ENCODE results near the gene ANXA2R.
"Not testable (repeated sequence)": the region's sequence is repeated elsewhere in the genome, so short reads cannot be mapped to it uniquely, and the experiment has no call there.

Gene ANXA2R

DNA sequence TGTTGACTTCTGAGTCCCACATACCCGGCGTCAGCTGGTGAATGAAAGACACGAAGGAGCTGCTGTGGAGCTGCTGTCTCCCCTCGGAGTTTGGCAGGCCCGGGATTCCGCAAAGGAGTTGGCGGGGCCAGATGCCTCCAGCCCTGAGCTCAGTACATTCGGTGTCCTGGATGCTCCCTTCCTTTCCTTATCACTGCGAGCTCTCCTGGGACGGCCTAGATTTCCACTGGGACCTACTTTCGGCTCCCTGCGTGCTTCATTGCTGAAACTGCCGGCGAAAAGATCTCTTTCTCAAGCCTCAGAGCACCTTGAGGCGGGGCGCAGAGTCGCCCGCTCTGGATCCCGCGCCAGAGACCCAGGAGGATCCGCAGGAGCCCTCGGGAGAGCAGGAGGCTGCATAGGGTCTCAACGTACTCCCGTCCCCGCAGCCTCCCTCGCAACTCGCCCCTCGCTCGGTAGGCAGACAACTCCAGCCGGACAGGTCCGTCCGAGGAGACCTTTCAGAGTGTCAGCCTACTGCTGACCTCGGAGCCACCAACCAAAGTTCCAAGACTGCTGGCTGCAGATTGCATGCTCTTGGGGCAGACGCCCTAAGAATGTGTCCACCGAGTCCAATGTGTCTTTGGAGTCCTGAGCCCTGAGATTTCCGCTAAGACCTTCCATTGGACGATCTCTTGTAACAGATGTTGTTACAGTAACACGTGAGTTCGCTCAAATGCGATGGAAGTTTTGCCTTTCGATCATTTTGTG, 6.1 kb downstream of the ANXA2R start:
- DNase-seq = no peak

- DNase-seq = no peak
Measured at GRCh38 chr5:43027054-43027785, 12.9 kb downstream of the ANXA2R start.

DNA sequence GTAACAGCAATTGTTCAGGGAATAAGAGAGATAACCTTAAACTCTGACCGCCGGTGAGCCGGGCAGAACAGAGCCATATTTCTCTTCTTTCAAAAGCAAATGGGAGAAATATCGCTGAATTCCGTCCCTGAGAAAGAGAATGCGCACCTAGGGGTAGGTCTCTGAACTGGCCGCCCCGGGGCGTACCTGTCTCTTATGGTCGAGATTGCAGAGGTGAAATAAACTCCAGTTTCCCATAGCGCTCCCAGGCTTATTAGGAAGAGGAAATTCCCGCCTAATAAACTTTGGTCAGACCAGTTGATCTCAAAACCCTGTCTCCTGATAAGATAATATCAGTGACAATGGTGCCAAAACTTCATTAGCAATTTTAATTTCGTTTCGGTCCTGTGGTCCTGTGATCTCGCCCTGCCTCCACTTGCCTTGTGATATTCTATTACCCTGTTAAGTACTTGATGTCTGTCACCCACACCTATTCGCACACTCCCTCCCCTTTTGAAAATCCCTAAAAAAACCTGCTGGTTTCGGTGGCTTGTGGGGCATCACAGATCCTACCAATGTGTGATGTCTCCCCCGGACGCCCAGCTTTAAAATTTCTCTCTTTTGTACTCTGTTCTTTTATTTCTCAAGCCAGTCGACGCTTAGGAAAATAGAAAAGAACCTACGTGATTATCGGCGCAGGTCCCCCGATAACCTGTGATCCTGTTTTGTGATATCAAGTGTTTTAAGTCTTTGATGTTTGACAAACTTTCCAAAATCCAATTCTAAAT, 14.8 kb downstream of the ANXA2R start:
- DNase-seq = not testable (repeated sequence)

DNA sequence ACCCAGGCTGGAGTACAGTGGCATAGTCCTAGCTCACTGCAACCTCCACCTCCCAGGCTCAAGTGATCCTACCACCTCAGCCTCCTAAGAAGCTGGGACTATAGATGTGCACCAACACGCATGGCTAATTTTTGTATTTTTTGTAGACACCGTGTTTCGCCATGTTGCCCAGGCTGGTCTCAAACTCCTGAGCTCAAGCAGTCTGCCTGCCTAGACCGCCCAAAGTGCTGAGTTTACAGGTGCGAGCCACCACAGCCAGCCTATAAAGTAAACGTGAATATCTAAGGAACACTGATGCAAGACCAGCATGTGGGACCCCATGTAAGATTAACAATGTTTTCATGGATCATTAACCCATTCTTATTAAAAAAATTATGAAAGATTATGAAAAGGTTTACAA, 15.9 kb downstream of the ANXA2R start:
- DNase-seq = no peak

GRCh38 chr5:43021151-43021550, 19.0 kb downstream of the ANXA2R start:
- no peak for DNase-seq

DNA sequence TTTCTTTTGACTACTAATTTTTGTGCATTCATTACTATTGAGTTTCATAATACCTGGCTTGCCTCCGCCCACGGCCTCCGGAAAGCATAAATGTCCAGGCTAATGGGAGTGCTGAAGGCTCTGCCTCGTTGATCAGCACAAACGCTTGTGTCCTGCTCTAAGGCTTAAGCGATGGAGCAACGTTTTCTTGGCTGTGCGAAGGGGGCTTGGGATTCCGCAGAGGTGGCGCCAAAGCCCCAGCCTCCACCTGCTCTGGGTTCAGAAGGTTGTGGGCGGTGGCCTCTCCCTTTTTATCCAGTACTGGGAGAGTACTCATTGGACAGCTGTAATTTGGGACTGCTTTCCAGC, 19.7 kb downstream of the ANXA2R start:
- no peak for DNase-seq

- peak; percentile 8 for DNase-seq
Measured at GRCh38 chr5:43019614-43020398, 20.3 kb downstream of the ANXA2R start.

- no peak for DNase-seq
Measured at GRCh38 chr5:43019291-43019613, 20.9 kb downstream of the ANXA2R start.

- DNase-seq = no peak
Measured at GRCh38 chr5:43017428-43017815, 22.7 kb downstream of the ANXA2R start.

DNA sequence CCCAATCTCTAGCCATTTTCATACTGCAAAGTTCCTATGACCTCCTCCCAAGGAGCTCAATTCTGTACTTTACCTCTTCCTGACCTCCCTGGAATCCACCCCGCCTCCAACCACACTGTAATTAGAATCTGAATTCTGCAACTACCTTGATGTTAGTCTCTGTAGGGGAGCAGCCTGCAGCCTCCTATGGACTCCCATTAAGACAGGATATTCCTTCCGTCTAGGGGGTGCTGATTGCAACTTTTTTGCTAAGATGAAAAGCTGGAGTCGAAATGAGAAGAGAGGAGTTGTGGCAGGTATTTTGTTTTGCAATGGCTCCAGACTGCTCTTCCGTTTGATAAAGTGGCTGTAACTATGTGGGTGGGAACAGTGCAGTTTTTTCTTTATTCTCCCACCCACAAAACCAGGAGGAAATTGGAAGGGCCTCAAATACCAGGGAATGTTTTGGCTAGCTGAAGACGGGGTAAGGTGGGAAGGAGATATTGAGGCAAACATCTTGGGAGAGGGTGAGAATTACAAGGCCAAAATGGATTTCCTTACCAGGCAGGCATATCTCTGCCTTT, 23.8 kb downstream of the ANXA2R start:
- DNase-seq = no peak

GRCh38 chr5:43014522-43014921, 25.6 kb downstream of the ANXA2R start:
- no peak for DNase-seq

GRCh38 chr5:43010935-43011315, 29.2 kb downstream of the ANXA2R start:
- DNase-seq = no peak

DNA sequence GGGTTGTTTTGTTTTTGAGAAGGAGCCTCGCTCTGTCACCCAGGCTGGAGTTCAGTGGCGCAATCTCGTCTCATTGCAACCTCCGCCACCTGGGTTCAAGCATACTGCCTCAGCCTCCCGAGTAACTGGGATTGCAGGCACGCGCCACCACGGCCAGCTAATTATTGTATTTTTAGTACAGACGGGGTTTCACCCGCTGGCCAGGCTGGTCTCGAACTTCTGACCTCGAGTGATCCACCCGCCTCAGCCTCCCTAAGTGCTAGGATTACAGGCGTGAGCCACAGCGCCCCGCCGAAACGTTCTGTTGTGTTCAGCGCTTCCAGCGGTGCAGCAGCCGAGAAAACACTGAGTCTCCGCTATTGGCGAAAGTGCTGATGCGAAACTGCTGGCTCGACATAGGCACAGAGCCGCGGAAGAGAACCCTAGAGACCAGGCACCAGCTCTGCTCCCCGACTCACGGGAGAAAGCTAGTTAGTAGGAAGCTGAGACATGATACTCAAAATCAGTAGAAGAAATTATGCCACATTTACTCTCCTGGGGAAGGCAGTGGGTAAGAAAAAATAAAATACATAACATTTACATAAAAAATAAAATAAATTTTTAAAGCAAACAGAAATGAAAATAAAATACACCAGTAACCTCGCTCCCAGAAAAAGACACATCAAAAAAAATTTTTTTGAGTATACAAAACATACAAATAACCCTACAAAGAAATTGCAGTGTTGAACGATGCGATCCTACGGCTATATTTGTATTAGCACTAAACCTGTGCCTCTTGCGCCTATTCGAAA, 31.6 kb downstream of the ANXA2R start:
- DNase-seq = peak; percentile 39

- peak; percentile 42 for DNase-seq
Measured at GRCh38 chr5:43007911-43008362, 32.2 kb downstream of the ANXA2R start.

GRCh38 chr5:43007246-43007910, 32.7 kb downstream of the ANXA2R start:
- DNase-seq = peak; percentile 76

- no peak for DNase-seq
Measured at GRCh38 chr5:43006424-43007202, 33.5 kb downstream of the ANXA2R start.

DNA sequence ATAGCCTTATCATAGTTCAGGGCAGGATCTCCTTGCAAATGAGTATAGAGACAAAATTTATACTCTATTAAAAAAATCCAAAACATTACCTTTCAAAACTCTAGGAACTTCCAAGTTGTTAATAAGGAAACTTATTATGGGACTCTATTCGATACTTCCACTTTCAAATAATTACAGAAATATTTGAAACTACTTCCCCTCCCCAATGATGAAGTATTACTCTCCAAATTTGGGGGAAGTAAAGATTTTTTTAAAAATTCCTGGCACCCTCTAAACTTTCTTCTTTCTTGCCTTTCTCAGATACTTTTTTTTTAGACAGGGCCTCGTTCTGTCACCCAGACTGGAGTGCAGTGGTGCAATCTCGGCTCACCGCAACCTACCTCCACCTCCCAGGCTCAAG, 35.1 kb downstream of the ANXA2R start:
- DNase-seq = no peak

DNA sequence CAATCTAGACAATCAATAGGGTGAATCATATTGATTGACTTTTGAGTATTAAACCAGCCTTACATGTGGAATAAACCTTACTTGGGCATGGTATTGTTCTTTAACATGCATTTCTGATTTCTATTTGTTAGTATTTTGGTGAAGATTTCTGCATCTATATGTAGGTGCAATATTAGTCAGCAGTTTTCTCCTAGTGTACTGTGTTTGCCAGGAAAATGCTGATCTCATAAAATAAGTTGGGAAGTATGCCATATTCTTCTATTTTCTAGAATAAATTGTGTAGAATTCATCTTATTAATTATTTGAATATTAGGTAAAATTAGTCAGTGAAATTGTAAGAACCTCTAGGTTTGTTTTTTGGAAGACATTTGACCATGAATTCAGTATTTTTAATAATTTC, 38.4 kb downstream of the ANXA2R start:
- no peak for DNase-seq

DNA sequence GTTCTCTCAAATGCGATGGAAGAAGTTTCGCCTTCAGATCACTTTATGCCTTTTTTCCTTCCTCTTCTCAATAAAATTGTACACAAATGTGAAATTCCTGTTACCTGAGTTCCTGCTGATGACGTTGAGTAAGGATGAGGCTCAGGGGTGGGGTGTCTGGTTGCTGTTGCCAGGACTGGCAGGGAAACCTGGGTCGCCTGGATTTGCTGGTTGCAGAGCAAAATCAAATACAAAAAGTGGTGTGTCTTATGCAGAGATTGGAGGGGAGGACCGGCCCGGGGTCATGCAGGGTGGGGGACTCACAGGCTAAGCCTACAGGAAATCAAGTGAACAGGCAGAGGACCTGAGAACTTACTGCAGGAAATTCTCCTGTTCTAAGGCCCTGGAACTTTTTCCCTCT, 39.2 kb downstream of the ANXA2R start:
- no peak for DNase-seq

DNA sequence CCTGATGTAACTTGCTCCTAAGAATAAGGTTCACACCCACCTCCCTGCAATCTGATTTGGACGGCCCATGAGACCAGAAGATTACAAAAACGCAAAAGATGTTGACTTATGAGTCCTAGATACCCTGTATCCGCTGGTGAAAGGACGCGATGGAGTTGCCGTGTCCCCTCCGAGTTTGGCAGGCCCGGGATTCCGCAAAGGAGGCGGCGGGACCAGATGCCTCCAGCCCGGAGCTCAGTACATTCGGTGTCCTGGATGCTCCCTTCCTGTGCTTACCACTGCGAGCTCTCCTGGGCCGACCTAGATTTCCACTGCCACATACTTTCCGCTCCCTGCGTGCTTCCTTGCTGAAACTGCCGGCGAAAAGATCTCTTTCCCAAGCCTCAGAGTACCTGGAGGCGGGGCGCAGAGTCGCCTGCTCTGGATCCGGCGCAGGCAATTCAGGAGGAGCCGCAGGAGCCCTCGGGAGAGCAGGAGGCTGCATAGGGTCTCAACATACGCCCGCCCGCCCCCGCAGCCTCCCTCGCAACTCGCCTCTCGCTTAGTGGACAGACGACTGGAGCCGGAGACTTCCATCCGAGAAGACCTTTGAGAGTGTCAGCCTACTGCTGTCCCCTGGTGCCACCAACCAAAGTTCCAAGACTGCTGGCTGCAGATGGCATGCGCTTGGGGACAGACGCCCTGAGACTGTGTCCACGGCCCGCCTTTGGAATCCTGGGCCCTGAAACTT, 39.8 kb downstream of the ANXA2R start:
- no peak for DNase-seq

Data from GOT3 (cell line).